HG03469 (cell line): ENCODE results near the gene SLC2A4RG.
"Not testable (repeated sequence)": the region's sequence is repeated elsewhere in the genome, so short reads cannot be mapped to it uniquely, and the experiment has no call there.

Experiments
- ATAC-seq: cut with Tn5 transposase; IDR thresholded peaks from one replicate; pipeline ENCODE4 v1.9.1; 2021; ENCODE audit warnings: mild to moderate bottlenecking, moderate library complexity, moderate number of reproducible peaks; ENCODE audit not compliant: unreplicated experiment

SLC2A4RG gene

DNA sequence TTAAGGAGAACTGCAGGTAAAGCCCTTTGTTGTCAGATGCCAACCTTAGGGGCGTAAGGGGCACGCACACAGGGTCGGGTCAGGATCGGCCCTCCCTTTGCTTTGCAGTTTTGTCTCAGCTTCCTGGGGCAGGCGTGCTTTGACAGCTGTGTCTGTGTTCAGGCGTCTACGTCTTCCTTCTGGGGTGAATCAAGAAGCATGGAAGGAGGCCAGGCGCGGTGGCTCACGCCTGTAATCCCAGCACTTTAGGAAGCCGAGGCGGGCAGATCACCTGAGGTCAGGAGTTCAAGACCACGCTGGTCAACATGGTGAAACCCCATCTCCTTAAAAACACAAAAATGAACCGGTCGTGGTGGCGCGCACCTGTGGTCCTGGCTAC, 30.4 kb upstream of the SLC2A4RG start:
- no peak for ATAC-seq

DNA sequence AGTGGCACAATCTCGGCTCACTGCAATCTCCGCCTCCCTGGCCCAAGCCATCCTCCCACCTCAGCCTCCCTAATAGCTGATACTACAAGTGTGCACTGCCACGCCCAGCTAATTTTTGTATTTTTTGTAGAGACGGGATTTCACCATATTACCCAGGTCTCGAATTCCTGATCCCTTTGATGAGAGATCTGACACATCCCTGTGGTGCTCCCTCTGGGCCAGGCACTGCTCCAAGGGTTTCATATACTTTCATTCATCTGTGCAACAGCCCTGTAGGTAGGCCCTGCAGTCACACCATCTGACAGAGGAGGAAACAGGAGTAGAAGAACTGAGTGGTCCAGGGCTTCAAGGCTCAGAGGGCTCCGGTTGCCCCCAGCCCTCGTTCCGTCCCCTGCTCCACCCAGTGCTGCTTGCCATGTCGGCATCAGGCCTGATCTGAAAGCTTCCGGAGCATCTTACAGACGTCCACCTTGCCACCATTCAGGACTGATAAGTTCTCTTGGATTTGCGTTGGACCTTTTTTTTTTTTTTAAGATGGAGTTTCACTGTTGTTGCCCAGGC, 28.4 kb upstream of the SLC2A4RG start:
- ATAC-seq = no peak

- no peak for ATAC-seq
Measured at GRCh38 chr20:63712191-63712590, 27.4 kb upstream of the SLC2A4RG start.

- no peak for ATAC-seq
Measured at GRCh38 chr20:63714858-63715257, 24.7 kb upstream of the SLC2A4RG start.

DNA sequence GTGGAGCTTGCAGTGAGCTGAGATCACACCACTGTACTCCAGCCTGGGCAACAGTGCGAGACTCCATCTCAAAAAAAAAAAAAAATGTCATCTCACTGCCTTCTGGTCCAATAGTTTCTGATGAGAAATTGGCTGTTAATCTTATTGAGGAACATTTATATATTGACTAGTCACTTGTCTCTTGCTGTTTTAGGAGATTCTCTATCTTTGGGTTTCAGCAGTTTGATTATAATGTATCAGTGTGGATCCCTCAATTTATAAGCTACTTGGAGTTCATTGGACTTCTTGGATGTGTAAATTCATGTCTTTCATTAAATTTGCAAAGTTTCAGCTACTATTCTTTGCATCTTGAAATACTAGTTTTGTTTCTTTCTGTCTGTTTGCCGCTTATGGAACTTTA, 20.6 kb upstream of the SLC2A4RG start:
- no peak for ATAC-seq

- not testable (repeated sequence) for ATAC-seq
Measured at GRCh38 chr20:63722967-63723622, 16.5 kb upstream of the SLC2A4RG start.

GRCh38 chr20:63730189-63730733, 9.3 kb upstream of the SLC2A4RG start:
- ATAC-seq = not testable (repeated sequence)

DNA sequence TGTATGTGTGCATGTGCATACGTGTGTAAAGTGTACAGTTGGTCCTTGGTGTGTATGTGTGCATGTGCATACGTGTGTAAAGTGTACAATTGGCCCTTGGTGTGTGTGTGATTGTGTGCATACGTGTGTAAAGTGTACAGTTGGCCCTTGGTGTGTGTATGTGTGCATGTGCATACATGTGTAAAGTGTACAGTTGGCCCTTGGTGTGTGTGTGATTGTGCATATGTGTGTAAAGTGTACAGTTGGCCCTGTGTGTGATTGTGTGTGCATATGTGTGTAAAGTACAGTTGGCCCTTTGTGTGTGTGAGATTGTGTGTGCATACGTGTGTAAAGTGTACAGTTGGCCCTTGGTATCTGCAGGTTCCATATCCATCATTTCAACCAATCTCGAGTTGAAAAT, 8.2 kb upstream of the SLC2A4RG start:
- ATAC-seq = no peak

GRCh38 chr20:63732118-63733095, 7.2 kb upstream of the SLC2A4RG start:
- no peak for ATAC-seq

- no peak for ATAC-seq
Measured at GRCh38 chr20:63733117-63733516, 6.5 kb upstream of the SLC2A4RG start.

- no peak for ATAC-seq
Measured at GRCh38 chr20:63733579-63734081, 5.9 kb upstream of the SLC2A4RG start.

DNA sequence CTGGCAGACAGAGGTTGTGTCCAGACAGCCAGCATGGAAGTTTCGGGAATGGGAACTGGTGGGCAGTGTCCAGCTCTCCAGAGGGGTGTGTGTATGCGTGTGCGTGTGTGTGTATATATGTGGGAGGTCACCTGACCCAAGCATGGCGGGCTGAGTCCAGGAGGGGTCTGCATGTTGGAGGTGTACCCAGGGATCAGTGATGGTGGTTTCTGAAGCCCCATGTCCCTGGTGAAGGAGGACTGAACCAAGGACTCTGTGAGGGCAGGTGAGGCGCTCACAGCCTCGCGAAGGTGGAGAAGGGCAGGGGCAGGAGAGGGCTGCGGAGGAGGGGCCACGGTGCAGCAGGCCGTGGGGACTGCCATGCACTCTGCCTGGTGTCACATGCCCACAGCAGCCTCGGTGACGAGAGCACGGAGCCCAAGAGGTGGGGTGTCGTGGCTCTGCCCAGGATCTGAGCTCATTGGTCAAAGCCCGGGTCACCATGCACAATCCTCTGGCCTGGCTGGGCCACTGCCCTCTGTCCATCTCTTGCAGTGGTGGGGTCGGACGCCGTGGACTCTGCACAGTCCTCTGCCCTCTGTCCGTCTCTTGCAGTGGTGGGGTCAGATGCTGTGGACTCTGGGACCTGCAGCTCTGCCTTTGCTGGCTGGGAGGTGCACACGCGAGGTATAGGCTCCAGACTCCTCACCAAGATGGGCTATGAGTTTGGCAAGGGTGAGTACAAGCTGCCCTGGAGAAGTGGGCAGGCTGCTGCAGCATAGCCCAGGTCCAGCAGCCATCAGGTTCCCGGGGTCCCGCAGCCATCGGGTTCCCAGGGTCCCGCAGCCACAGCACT, 5.2 kb upstream of the SLC2A4RG start:
- no peak for ATAC-seq

DNA sequence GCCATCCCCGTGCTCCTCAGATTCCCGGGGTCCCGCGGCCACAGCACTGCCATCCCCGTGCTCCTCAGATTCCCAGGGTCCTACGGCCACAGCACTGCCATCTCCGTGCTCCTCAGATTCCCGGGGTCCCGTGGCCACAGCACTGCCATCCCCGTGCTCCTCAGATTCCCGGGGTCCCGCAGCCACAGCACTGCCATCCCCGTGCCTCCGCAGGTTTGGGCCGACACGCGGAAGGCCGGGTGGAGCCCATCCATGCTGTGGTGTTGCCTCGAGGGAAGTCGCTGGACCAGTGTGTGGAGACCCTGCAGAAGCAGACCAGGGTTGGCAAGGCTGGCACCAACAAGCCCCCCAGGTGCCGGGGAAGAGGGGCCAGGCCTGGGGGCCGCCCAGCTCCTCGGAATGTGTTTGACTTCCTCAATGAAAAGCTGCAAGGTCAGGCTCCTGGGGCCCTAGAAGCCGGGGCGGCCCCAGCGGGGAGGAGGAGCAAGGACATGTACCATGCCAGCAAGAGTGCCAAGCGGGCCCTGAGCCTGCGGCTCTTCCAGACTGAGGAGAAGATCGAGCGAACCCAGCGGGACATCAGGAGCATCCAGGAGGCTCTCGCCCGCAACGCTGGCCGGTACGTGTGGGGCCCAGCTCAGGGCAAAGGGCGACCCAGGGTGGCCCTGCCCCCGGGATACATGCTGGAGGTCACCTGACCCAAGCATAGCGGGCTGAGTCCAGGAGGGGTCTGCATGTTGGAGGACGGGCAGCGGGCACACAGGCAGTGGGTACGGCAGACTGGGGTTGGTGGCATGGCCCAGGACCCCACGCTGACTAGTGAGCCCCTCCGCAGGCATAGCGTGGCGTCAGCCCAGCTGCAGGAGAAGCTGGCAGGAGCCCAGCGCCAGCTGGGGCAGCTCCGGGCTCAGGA, 4.4 kb upstream of the SLC2A4RG start:
- ATAC-seq = no peak

DNA sequence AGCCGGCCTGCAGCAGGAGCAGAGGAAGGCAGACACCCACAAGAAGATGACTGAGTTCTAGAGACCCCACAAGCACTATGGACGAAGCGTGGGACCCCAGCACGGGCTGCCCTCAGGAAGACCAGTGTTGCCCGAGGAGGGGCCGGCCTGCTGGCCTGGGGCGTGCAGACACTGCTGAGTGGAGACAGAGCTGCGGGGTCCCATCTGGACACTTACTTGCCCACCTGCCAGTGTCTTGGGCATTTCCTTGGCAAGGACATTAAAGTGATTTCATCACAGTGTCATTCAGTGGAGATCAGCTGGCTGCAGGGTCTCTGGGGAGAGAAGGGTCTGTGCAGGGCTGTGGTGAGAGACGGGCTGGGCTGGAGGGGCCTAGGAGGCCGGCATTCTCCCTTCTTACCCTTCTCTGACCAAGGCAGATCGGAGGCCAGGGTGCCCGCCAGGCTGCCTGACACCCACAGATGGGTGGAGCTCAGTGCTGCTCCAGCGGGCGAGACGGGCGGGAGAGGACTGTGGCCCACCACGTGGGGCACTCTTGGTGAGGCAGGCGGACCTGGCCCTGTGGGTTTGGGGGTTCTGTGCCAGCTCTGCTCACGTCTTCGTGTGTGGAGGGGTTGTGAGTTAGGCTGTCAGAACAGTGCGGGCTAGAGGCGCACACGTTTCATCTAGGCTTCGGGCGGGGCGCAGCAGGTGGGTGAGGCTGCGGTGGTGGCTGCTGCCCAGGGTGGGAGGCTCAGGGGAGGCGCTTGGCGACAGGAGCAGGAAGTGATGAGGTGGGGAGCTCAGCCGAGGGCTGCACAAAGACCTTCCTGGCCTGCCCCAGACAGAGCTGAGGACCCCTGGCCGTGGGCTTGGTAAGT, 3.5 kb upstream of the SLC2A4RG start, which contains the start of gene LIME1:
LIME1 (plus strand) TSS at position 806 of the 860 bp plus-strand sequence. CDS start 886 bp downstream, outside the sequence.
- ATAC-seq = no peak

DNA sequence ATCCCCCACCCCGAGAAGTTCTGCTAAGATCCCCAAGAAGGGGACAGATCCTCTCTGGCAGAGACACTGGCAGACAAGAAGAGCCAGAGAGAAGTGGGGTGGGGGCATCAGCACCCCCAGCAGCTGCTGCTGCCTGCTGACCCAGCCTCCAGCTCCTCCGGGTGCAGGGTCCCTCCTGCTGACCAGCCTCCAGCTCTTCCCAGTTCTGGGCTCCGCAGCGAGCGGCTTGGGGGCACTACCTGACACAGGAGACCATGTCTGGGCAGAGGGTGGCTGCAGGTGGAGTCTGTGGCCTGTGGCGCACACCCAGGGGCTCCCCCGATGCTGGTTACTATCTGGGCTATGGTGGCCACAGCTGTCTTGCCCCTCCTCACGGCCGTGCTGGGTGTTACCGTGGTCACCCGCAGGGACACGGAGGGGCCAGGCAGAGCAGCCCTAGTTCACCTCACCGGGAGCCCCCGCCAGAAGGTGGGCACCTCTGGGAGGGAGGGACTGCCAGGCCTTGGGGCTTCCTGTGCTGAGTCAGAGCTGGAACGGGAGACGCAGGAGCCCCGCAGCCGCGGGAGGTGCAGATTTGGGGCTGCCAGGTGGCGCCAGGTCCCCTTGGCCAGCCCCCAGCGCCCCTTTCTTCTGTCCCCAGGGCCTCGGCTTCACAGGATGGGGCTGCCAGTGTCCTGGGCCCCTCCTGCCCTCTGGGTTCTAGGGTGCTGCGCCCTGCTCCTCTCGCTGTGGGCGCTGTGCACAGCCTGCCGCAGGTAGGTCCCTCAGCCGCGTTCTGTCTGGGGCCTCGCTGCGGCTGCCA, 2.5 kb upstream of the SLC2A4RG start:
- no peak for ATAC-seq

DNA sequence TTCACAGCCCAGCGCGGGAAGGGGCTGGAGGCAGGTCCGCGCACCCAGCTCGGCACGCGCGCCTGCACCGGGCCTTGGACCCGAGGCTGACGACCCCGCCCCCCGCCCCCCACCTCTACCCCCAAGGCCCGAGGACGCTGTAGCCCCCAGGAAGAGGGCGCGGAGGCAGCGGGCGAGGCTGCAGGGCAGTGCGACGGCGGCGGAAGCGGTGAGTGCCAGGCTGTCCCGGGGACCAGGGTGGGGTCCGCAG, 2.0 kb upstream of the SLC2A4RG start:
- ATAC-seq = no peak

- no peak for ATAC-seq
Measured at GRCh38 chr20:63737945-63738686, 1.5 kb upstream of the SLC2A4RG start.
